Upper lobe of left lung (tissue), 6 donors: ENCODE measurements around the gene ERBIN. TPM values are rescaled to one million over a fixed set of nuclear protein-coding genes. Genes with fewer than 3 reads are reported as not detected.
"Not testable (repeated sequence)": the region's sequence is repeated elsewhere in the genome, so short reads cannot be mapped to it uniquely, and the experiment has no call there.

Experiments used
- ATAC-seq, 2 donors: fragments of 200-7000 bp; cut with Tn5 transposase; one replicate each; pipeline ENCODE4 v1.9.1; 2022; ENCODE audit warnings: mild to moderate bottlenecking in 2 of 2, moderate library complexity in 2 of 2; ENCODE audit not compliant: low FRiP score in 2 of 2
- DNase-seq, 2 donors: peaks; one replicate each; pipeline ENCODE4 v3.0.0-alpha.2; 2019 to 2020
- H3K27ac ChIP-seq, 4 donors: fragments of 200-600 bp; sonication (generic); one replicate each; pipeline ENCODE4 v1.5.1; 2016 to 2019
- H3K27me3 ChIP-seq, 4 donors: fragments of 200-600 bp; sonication (generic); one replicate each; pipeline ENCODE4 v1.5.1; 2017 to 2019
- H3K36me3 ChIP-seq, 4 donors: fragments of 200-600 bp; sonication (generic); one replicate each; pipeline ENCODE4 v1.5.1; 2016 to 2019
- H3K4me1 ChIP-seq, 4 donors: fragments of 200-600 bp; sonication (generic); one replicate each; pipeline ENCODE4 v1.5.1; 2018 to 2019
- H3K4me3 ChIP-seq, 4 donors: fragments of 200-600 bp; sonication (generic); one replicate each; pipeline ENCODE4 v1.5.1; 2017 to 2019; ENCODE audit warnings: mild to moderate bottlenecking in 2 of 4, moderate library complexity in 1 of 4
- H3K9me3 ChIP-seq, 4 donors: fragments of 200-600 bp; sonication (generic); one replicate each; pipeline ENCODE4 v1.5.1; 2018 to 2019
- CTCF ChIP-seq, 6 experiments: fragments of 450-650 bp in 4 of 6; fragments of 200-600 bp in 2 of 6; sonication (generic) in 2 of 6; IDR thresholded peaks; one replicate each; pipeline ENCODE4 v1.5.1; 2016 to 2019; ENCODE audit warnings: antibody characterized with exemption in 6 of 6
- EP300 ChIP-seq, 4 donors: sonication (generic); formaldehyde crosslinking; IDR thresholded peaks; one replicate each; pipeline ENCODE4 v1.5.1; 2017; ENCODE audit warnings: antibody characterized with exemption in 4 of 4, control low read depth in 2 of 4
- POLR2A ChIP-seq, 4 donors: fragments of 450-650 bp; IDR thresholded peaks; one replicate each; pipeline ENCODE4 v1.5.1; 2016 to 2017; ENCODE audit warnings: antibody characterized with exemption in 4 of 4, mild to moderate bottlenecking in 2 of 4
- POLR2AphosphoS5 ChIP-seq, 2 donors: sonication (generic); formaldehyde crosslinking; IDR thresholded peaks; one replicate each; pipeline ENCODE4 v1.5.1; 2017; ENCODE audit warnings: antibody characterized with exemption in 2 of 2
- WGBS, 2 donors: methylation state at CpG; one replicate each; pipeline ENCODE4 v1.1.5; 2017 to 2018; 5-methylcytosine and 5-hydroxymethylcytosine counted together
- total RNA-seq, 6 donors: library from RNA; depleted of rRNA in 4 of 6; stranded (reverse); fragments of >200 nt in 4 of 6; gene quantifications; one replicate each; pipeline versions ENCODE4 v1.1.0 to v1.2.1, GENCODE V29; 2016 to 2021
- donor health status: DM: no; HTN: no; CAD: no; lungs with moderate emphysema.
- donor health status: DM: no; HTN: yes; CAD: no; lungs with severe emphysema.

Gene ERBIN
- total RNA-seq, 6 donors from 2014 or later = 21.0 to 111 (median 58.2) TPM

DNA sequence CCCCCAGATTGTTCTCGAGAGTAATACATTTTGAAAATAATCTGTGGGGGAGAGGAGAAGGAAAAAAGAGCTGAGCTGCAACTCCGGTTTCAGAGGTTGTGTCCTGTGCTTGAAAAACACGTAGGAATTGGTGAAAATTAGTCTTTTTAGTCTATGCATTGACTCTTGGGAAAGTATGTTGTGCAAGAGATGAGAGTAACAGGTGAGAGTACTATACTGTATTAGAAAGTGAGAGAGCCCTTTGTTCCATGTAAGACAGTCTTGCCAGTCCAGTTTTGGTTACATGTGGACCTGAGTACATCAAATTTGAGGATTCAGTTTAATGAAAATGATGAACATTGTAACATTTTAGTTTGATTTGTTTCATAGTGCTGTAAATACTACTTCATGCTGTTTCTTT lies 27.8 kb downstream of the ERBIN start:
- peaks cover 0 to 5% (median 4%) of the 10 kb centered on the region in 4 donors for H3K4me1 ChIP-seq
- H3K36me3 ChIP-seq = no peaks in the 10 kb centered on the region
- no peaks in the 10 kb centered on the region for H3K9me3 ChIP-seq
- H3K27me3 ChIP-seq = no peaks in the 10 kb centered on the region
- 88 to 89% methylated on average over 3 of the region's 3 CpGs for WGBS, 2 donors
- no peak overlapping the region for H3K4me3 ChIP-seq
- DNase-seq (no peak), ATAC-seq (no peak)
- no peak overlapping the region for H3K27ac ChIP-seq
- TF ChIP-seq POLR2A (IDR thresholded peaks at IDR 0.05) (no peak), CTCF (IDR thresholded peaks at IDR 0.05) (no peak), EP300 (IDR thresholded peaks at IDR 0.05) (no peak), POLR2AphosphoS5 (IDR thresholded peaks at IDR 0.05) (no peak)

GRCh38 chr5:65955746-65956145 lies 29.4 kb downstream of the ERBIN start:
- 85 to 90% methylated on average over 3 of the region's 3 CpGs for WGBS, 2 donors
- Histone ChIP-seq H3K27ac (no peak overlapping the region), H3K4me3 (no peak overlapping the region), H3K27me3 (no peaks in the 10 kb centered on the region), H3K4me1 (peaks cover under 1 to 12% (median 7%) of the 10 kb centered on the region in 4 donors), H3K9me3 (no peaks in the 10 kb centered on the region), H3K36me3 (no peaks in the 10 kb centered on the region)
- no peak for TF ChIP-seq CTCF (IDR thresholded peaks at IDR 0.05)
- no peak for TF ChIP-seq POLR2A (IDR thresholded peaks at IDR 0.05)
- no peak for TF ChIP-seq POLR2AphosphoS5 (IDR thresholded peaks at IDR 0.05)
- no peak for TF ChIP-seq EP300 (IDR thresholded peaks at IDR 0.05)
- ATAC-seq (no peak), DNase-seq (no peak)

- 94 to 98% methylated on average over 9 to 17 of the region's 30 CpGs for WGBS, 2 donors
- H3K9me3 ChIP-seq = not testable (repeated sequence)
These were observed 31.3 kb downstream of the ERBIN start for GRCh38 chr5:65957703-65958102.

GRCh38 chr5:65961633-65962032 lies 35.3 kb downstream of the ERBIN start:
- TF ChIP-seq CTCF (IDR thresholded peaks at IDR 0.05) = no peak
- TF ChIP-seq POLR2AphosphoS5 (IDR thresholded peaks at IDR 0.05) = no peak
- no peak for TF ChIP-seq POLR2A (IDR thresholded peaks at IDR 0.05)
- Histone ChIP-seq H3K4me1 (peaks cover 20 to 35% (median 25%) of the 10 kb centered on the region in 4 donors), H3K4me3 (no peak overlapping the region), H3K9me3 (no peaks in the 10 kb centered on the region), H3K27ac (no peak overlapping the region), H3K36me3 (no peaks in the 10 kb centered on the region), H3K27me3 (no peaks in the 10 kb centered on the region)
- ATAC-seq (peak in 1 of 2 donors; percentile 62), DNase-seq (no peak)

More at GRCh38 chr5:65957703-65958102, 31.3 kb downstream of the ERBIN start:
- H3K4me1 ChIP-seq = peaks cover 12 to 26% (median 17%) of the 10 kb centered on the region in 4 donors
- not testable (repeated sequence) for H3K4me3 ChIP-seq, H3K36me3 ChIP-seq, H3K27ac ChIP-seq, H3K27me3 ChIP-seq, ATAC-seq
- peak in 1 of 2 donors; percentile 77 for DNase-seq

GRCh38 chr5:65967288-65968066 lies 41.1 kb downstream of the ERBIN start:
- TF ChIP-seq CTCF (IDR thresholded peaks at IDR 0.05) = no peak
- TF ChIP-seq POLR2AphosphoS5 (IDR thresholded peaks at IDR 0.05) = no peak
- DNase-seq = no peak
- Histone ChIP-seq H3K36me3 (no peaks in the 10 kb centered on the region), H3K27me3 (no peaks in the 10 kb centered on the region), H3K9me3 (no peaks in the 10 kb centered on the region), H3K4me3 (no peak overlapping the region), H3K4me1 (peaks cover 29 to 52% (median 44%) of the 10 kb centered on the region in 4 donors), H3K27ac (no peak overlapping the region)
- WGBS, 2 donors = 71 to 80% methylated on average over 7 of the region's 7 CpGs
- ATAC-seq = no peak
